ENCODE measurements around the gene ITPK1.

The ITPK1 gene

DNA sequence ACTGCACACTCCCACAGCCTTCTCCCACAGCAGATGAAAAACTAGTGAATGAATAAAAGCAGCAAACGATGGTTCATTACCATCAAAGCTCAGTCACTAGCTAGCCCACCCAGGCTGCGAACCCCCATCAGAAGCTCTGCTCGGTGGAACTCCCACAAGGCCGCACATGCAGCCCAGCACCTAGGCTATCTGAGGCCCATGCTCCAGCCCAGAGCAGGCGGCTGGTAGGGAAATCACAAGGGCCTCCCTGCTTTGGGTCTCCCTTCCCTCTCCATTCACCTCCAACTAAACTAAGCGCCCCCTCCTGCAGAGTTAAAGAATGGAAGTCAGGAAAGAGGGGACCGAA lies 69.0 kb downstream of the ITPK1 start:
- TF ChIP-seq CEBPB (IDR thresholded peaks at IDR 0.05): no peak
- TF ChIP-seq FOXM1 (IDR thresholded peaks at IDR 0.05; ENCODE audit: borderline replicate concordance, low read depth): no peak
- no peak for TF ChIP-seq TAF1 (IDR thresholded peaks at IDR 0.05; ENCODE audit: low read depth)
- TF ChIP-seq EP300 (IDR thresholded peaks at IDR 0.05; ENCODE audit: borderline replicate concordance): no peak
- TF ChIP-seq, protein P1, sequence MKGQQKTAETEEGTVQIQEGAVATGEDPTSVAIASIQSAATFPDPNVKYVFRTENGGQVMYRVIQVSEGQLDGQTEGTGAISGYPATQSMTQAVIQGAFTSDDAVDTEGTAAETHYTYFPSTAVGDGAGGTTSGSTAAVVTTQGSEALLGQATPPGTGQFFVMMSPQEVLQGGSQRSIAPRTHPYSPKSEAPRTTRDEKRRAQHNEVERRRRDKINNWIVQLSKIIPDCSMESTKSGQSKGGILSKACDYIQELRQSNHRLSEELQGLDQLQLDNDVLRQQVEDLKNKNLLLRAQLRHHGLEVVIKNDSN (IDR thresholded peaks at IDR 0.05): no peak
- no peak for TF ChIP-seq RAD21 (IDR thresholded peaks at IDR 0.05; ENCODE audit: low read depth)
- TF ChIP-seq NFIC (IDR thresholded peaks at IDR 0.05): no peak
- TF ChIP-seq, protein P2, sequence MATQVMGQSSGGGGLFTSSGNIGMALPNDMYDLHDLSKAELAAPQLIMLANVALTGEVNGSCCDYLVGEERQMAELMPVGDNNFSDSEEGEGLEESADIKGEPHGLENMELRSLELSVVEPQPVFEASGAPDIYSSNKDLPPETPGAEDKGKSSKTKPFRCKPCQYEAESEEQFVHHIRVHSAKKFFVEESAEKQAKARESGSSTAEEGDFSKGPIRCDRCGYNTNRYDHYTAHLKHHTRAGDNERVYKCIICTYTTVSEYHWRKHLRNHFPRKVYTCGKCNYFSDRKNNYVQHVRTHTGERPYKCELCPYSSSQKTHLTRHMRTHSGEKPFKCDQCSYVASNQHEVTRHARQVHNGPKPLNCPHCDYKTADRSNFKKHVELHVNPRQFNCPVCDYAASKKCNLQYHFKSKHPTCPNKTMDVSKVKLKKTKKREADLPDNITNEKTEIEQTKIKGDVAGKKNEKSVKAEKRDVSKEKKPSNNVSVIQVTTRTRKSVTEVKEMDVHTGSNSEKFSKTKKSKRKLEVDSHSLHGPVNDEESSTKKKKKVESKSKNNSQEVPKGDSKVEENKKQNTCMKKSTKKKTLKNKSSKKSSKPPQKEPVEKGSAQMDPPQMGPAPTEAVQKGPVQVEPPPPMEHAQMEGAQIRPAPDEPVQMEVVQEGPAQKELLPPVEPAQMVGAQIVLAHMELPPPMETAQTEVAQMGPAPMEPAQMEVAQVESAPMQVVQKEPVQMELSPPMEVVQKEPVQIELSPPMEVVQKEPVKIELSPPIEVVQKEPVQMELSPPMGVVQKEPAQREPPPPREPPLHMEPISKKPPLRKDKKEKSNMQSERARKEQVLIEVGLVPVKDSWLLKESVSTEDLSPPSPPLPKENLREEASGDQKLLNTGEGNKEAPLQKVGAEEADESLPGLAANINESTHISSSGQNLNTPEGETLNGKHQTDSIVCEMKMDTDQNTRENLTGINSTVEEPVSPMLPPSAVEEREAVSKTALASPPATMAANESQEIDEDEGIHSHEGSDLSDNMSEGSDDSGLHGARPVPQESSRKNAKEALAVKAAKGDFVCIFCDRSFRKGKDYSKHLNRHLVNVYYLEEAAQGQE (IDR thresholded peaks at IDR 0.05; ENCODE audit: low read depth): no peak
- TF ChIP-seq CREB1 (IDR thresholded peaks at IDR 0.05; ENCODE audit: low read depth): no peak
- no peak for TF ChIP-seq YY1 (IDR thresholded peaks at IDR 0.05; ENCODE audit: low read depth)
- TF ChIP-seq TCF12 (IDR thresholded peaks at IDR 0.05; ENCODE audit: low read depth): no peak
- no peak for TF ChIP-seq ZBTB7A (IDR thresholded peaks at IDR 0.05; ENCODE audit: low read depth)

DNA sequence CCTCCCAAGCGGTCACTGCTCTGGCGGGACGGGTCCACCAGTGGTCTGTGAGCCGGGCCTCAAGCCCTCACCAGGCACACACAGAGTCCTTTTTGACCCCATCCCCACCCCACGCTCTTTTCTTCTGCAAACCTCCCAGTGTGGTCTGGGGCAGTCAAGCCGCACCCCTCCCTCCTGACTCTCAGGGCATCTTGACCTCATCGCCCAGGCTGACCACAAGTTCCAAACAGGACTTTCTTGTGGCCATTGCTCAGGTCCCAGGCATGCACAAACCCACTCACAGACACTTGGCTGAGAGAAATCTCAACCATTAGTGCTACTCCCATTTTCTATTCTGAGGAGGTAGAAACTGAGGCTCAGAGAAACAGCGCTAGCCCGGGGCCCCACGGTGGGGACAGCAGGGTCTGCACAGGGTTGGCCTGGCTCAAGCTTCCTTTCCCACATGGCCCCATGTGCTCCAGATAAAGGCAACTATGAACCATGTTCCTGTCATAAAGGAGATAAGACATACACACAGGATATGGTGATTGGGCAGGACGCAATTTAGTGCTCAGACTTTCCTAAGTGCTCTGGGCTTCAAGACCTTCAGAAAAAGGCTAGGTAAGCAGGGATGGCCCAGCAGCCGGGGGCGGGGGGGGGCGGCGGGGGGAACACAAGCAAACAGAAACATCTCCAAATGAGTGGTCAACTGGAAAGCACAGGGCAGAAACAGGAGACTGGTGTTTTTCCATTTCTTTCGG lies 69.6 kb downstream of the ITPK1 start:
- TF ChIP-seq, protein P3, sequence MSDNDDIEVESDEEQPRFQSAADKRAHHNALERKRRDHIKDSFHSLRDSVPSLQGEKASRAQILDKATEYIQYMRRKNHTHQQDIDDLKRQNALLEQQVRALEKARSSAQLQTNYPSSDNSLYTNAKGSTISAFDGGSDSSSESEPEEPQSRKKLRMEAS (IDR thresholded peaks at IDR 0.05): no peak
- TF ChIP-seq EGR1 (IDR thresholded peaks at IDR 0.05) (no peak), YY1 (IDR thresholded peaks at IDR 0.05; ENCODE audit: low read depth) (no peak), RAD21 (IDR thresholded peaks at IDR 0.05; ENCODE audit: low read depth) (no peak), TAF1 (IDR thresholded peaks at IDR 0.05; ENCODE audit: low read depth) (no peak), ZBTB7A (IDR thresholded peaks at IDR 0.05; ENCODE audit: low read depth) (no peak), FOXM1 (IDR thresholded peaks at IDR 0.05; ENCODE audit: borderline replicate concordance, low read depth) (no peak), EP300 (IDR thresholded peaks at IDR 0.05; ENCODE audit: borderline replicate concordance) (no peak), TCF12 (IDR thresholded peaks at IDR 0.05; ENCODE audit: low read depth) (no peak), NFIC (IDR thresholded peaks at IDR 0.05) (no peak), TEAD4 (IDR thresholded peaks at IDR 0.05) (no peak), CEBPB (IDR thresholded peaks at IDR 0.05) (no peak), CREB1 (IDR thresholded peaks at IDR 0.05; ENCODE audit: low read depth) (no peak)
- TF ChIP-seq, protein P2 (IDR thresholded peaks at IDR 0.05; ENCODE audit: low read depth): no peak
- TF ChIP-seq, protein P1 (IDR thresholded peaks at IDR 0.05): no peak

DNA sequence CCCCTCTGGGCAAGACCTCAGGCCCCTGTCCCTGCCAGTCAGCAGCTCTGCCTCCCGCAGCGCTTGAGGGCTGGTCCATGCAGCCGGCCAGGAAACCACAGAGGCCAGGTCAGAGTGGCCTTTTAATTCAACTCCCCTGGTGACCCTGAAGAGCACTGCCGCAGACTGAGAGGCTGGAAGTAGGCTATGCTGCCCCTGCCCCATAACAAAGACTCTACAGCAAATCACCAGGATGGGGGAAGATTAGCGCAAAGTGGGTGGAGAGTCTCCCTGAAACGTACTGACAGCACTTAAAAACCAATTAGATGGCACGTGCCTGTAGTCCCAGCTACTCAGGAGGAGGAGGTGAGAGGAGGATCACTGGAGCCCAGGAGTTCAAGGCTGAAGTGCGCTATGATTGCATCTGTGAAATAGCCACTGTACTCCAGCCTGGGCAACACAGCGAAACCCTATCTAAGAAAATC lies 70.5 kb downstream of the ITPK1 start:
- TF ChIP-seq, protein P3 (IDR thresholded peaks at IDR 0.05): no peak
- TF ChIP-seq CEBPB (IDR thresholded peaks at IDR 0.05): no peak
- TF ChIP-seq ZBTB7A (IDR thresholded peaks at IDR 0.05; ENCODE audit: low read depth): no peak
- no peak for TF ChIP-seq FOXM1 (IDR thresholded peaks at IDR 0.05; ENCODE audit: borderline replicate concordance, low read depth)
- TF ChIP-seq, protein P2 (IDR thresholded peaks at IDR 0.05; ENCODE audit: low read depth): no peak
- no peak for TF ChIP-seq RAD21 (IDR thresholded peaks at IDR 0.05; ENCODE audit: low read depth)
- no peak for TF ChIP-seq TEAD4 (IDR thresholded peaks at IDR 0.05)
- TF ChIP-seq, protein P1 (IDR thresholded peaks at IDR 0.05): no peak
- TF ChIP-seq EP300 (IDR thresholded peaks at IDR 0.05; ENCODE audit: borderline replicate concordance): no peak
- no peak for TF ChIP-seq NFIC (IDR thresholded peaks at IDR 0.05)
- TF ChIP-seq CREB1 (IDR thresholded peaks at IDR 0.05; ENCODE audit: low read depth): no peak
- no peak for TF ChIP-seq YY1 (IDR thresholded peaks at IDR 0.05; ENCODE audit: low read depth)
- no peak for TF ChIP-seq TCF12 (IDR thresholded peaks at IDR 0.05; ENCODE audit: low read depth)
- no peak for TF ChIP-seq TAF1 (IDR thresholded peaks at IDR 0.05; ENCODE audit: low read depth)
- TF ChIP-seq EGR1 (IDR thresholded peaks at IDR 0.05): no peak

Data from Ishikawa (cell line).